Measurements from ENCODE around the gene IL1RL2. TPM values are rescaled to one million over a fixed set of nuclear protein-coding genes. Genes with fewer than 3 reads are reported as not detected.

The IL1RL2 gene
- total RNA-seq, 1 experiment from 2014 or later = not detected

DNA sequence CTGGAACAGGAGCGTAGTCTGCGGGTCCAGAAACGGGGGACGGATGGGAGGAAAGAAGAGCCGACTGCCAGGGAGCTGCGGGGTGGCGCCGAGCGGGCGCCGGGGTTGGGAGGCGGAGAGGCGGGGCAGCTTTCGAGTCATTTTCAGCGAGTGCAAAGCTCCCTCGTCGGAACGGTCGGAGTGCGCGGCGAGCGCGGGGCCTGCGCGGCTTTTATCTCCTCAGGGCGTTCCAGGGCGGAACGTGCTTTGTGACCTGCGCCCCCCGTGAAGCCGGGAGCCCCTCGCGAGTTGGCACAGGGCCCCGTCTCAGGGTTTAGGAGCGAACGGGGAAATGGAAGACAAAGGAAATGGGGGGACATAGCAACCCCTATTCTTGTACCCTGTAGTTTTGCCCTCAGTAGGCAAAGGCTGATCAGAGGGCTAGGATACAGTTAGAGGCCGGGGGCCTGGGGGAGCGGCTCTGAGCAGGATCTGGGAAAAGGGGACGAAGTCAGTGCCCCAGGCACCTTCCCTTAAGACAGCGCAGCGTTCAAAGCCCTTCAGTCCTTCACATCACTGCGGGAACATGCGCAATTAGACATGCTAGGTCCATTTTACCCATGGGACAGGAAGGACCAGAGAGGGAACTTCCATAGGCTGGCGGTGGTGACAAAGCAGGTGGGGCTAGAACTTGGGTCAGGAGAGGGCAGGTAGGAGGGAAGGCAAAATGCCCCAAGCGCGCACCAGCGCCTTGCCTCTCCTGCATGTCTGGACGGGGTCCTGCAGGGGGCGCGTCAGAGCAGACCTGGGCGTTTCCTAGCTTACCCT, 64.4 kb downstream of the IL1RL2 start:
- H3K27ac Mint-ChIP-seq = no peak overlapping the region
- TF ChIP-seq GABPB1 (CRISPR knock-in tag; IDR thresholded peaks at IDR 0.05) (peak; percentile 31), CREB1 (CRISPR knock-in tag; IDR thresholded peaks at IDR 0.05) (no peak), FOXP4 (CRISPR knock-in tag; IDR thresholded peaks at IDR 0.05) (0 out of 2 replicates have a peak, but pooled peaks have one; percentile 41)
- TF ChIP-seq, protein P1, sequence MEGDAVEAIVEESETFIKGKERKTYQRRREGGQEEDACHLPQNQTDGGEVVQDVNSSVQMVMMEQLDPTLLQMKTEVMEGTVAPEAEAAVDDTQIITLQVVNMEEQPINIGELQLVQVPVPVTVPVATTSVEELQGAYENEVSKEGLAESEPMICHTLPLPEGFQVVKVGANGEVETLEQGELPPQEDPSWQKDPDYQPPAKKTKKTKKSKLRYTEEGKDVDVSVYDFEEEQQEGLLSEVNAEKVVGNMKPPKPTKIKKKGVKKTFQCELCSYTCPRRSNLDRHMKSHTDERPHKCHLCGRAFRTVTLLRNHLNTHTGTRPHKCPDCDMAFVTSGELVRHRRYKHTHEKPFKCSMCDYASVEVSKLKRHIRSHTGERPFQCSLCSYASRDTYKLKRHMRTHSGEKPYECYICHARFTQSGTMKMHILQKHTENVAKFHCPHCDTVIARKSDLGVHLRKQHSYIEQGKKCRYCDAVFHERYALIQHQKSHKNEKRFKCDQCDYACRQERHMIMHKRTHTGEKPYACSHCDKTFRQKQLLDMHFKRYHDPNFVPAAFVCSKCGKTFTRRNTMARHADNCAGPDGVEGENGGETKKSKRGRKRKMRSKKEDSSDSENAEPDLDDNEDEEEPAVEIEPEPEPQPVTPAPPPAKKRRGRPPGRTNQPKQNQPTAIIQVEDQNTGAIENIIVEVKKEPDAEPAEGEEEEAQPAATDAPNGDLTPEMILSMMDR (IDR thresholded peaks at IDR 0.05) = peak; percentile 77
- no peaks in the 10 kb centered on the region for H3K9me3 Mint-ChIP-seq
- peaks cover 34% of the 10 kb centered on the region for H3K27me3 Mint-ChIP-seq (ENCODE audit: low read depth)
- CTCF ChIA-PET = interaction anchor here (0.6 to 4.1 kb wide), 39 partner anchors 9 to 503 kb away, joined by 3 to 59 read pairs (median 4); partner anchors contain the start of genes IL18R1 and IL1RL2
- no peaks in the 10 kb centered on the region for H3K36me3 Mint-ChIP-seq
- H3K4me3 Mint-ChIP-seq = peak overlapping the region; percentile 82
- DNase-seq (ENCODE audit: low spot score) = peak; percentile 80
- POLR2A ChIA-PET = no interaction called here
- H3K4me1 Mint-ChIP-seq = peaks cover 3% of the 10 kb centered on the region; the same call in 1 of the 2 replicates
- peak; percentile 93 for ATAC-seq

DNA sequence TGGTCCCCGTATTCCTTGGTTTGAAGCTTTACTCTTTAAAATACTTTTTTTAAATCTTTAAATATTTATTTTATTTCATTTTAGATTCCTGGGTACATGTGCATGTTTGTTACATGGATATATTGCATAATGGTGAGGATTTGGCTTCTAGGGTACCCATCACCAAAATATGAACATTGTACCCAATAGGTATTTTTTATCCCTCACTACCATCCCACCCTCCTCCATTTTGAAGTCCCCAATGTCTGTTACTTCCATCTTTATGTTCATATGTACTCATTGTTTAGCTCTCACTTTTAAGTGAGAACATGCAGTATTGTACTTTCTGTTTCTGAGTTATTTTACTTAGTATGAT, 65.0 kb downstream of the IL1RL2 start:
- H3K9me3 Mint-ChIP-seq = no peaks in the 10 kb centered on the region
- H3K36me3 Mint-ChIP-seq = no peaks in the 10 kb centered on the region
- no peak for TF ChIP-seq ELF4 (CRISPR knock-in tag; IDR thresholded peaks at IDR 0.05; ENCODE audit: low read depth)
- TF ChIP-seq GTF2I (CRISPR knock-in tag; conservative IDR thresholded peaks at IDR 0.05) = no peak
- TF ChIP-seq CREM (CRISPR knock-in tag; IDR thresholded peaks at IDR 0.05) = no peak
- no peak for TF ChIP-seq EMX1 (CRISPR knock-in tag; IDR thresholded peaks at IDR 0.05)
- ATAC-seq = no peak
- H3K4me3 Mint-ChIP-seq = no peak overlapping the region
- POLR2A ChIA-PET = no interaction called here
- peaks cover 3% of the 10 kb centered on the region; the same call in 1 of the 2 replicates for H3K4me1 Mint-ChIP-seq
- no peak for DNase-seq (ENCODE audit: low spot score)
- H3K27me3 Mint-ChIP-seq (ENCODE audit: low read depth) = peaks cover 34% of the 10 kb centered on the region
- H3K27ac Mint-ChIP-seq = no peak overlapping the region
- CTCF ChIA-PET = interaction anchor here (0.6 to 4.1 kb wide), 34 partner anchors 8 to 502 kb away, joined by 3 to 59 read pairs (median 4); partner anchors contain the start of genes IL18R1 and IL1RL2

GRCh38 chr2:102252236-102252635, 65.4 kb downstream of the IL1RL2 start:
- POLR2A ChIA-PET = no interaction called here

More at GRCh38 chr2:102252236-102252635, 65.4 kb downstream of the IL1RL2 start:
- TF ChIP-seq NR1H2 (CRISPR knock-in tag; IDR thresholded peaks at IDR 0.05) = no peak
- TF ChIP-seq, protein P2, sequence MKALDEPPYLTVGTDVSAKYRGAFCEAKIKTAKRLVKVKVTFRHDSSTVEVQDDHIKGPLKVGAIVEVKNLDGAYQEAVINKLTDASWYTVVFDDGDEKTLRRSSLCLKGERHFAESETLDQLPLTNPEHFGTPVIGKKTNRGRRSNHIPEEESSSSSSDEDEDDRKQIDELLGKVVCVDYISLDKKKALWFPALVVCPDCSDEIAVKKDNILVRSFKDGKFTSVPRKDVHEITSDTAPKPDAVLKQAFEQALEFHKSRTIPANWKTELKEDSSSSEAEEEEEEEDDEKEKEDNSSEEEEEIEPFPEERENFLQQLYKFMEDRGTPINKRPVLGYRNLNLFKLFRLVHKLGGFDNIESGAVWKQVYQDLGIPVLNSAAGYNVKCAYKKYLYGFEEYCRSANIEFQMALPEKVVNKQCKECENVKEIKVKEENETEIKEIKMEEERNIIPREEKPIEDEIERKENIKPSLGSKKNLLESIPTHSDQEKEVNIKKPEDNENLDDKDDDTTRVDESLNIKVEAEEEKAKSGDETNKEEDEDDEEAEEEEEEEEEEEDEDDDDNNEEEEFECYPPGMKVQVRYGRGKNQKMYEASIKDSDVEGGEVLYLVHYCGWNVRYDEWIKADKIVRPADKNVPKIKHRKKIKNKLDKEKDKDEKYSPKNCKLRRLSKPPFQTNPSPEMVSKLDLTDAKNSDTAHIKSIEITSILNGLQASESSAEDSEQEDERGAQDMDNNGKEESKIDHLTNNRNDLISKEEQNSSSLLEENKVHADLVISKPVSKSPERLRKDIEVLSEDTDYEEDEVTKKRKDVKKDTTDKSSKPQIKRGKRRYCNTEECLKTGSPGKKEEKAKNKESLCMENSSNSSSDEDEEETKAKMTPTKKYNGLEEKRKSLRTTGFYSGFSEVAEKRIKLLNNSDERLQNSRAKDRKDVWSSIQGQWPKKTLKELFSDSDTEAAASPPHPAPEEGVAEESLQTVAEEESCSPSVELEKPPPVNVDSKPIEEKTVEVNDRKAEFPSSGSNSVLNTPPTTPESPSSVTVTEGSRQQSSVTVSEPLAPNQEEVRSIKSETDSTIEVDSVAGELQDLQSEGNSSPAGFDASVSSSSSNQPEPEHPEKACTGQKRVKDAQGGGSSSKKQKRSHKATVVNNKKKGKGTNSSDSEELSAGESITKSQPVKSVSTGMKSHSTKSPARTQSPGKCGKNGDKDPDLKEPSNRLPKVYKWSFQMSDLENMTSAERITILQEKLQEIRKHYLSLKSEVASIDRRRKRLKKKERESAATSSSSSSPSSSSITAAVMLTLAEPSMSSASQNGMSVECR (CRISPR knock-in tag; IDR thresholded peaks at IDR 0.05; ENCODE audit: borderline replicate concordance) = no peak
- CTCF ChIA-PET = interaction anchor here (0.6 to 4.1 kb wide), 28 partner anchors 8 to 368 kb away, joined by 3 to 59 read pairs (median 4); partner anchors contain the start of genes IL18R1 and IL1RL2
- ATAC-seq (no peak), DNase-seq (ENCODE audit: low spot score) (no peak)
- H3K36me3 Mint-ChIP-seq = no peaks in the 10 kb centered on the region
- H3K27me3 Mint-ChIP-seq (ENCODE audit: low read depth) = peaks cover 37% of the 10 kb centered on the region
- H3K9me3 Mint-ChIP-seq = no peaks in the 10 kb centered on the region
- no peak overlapping the region for H3K4me3 Mint-ChIP-seq
- no peak overlapping the region for H3K27ac Mint-ChIP-seq
- H3K4me1 Mint-ChIP-seq = peaks cover 3% of the 10 kb centered on the region; the same call in 1 of the 2 replicates
